Neural cell (in vitro differentiated cells): Measurements from ENCODE around the gene SSBP4.

Source experiments
- CTCF ChIP-seq: fragments of 450-650 bp; IDR thresholded peaks from 2 replicates; pipeline ENCODE4 v1.5.1; 2014; ENCODE audit warnings: antibody characterized with exemption, mild to moderate bottlenecking, moderate library complexity; ENCODE audit not compliant: poor library complexity, severe bottlenecking
- EP300 ChIP-seq: fragments of 450-650 bp; conservative IDR thresholded peaks from 2 replicates; pipeline ENCODE4 v1.6.1; 2014; ENCODE audit warnings: antibody characterized with exemption, mild to moderate bottlenecking, moderate library complexity; ENCODE audit not compliant: poor library complexity, severe bottlenecking
- EZH2 ChIP-seq: fragments of 200-600, 300-800 bp; shearing (Covaris generic), sonication (generic); IDR thresholded peaks from 2 replicates; pipeline ENCODE4 v1.6.1; 2014; ENCODE audit warnings: antibody characterized with exemption, low read length, borderline replicate concordance, mild to moderate bottlenecking; ENCODE audit not compliant: insufficient read depth, poor library complexity, severe bottlenecking
- POLR2AphosphoS5 ChIP-seq: IDR thresholded peaks from 2 replicates; pipeline ENCODE4 v1.6.1; 2012
- RAD21 ChIP-seq: fragments of 450-650 bp; conservative IDR thresholded peaks from 2 replicates; pipeline ENCODE4 v1.6.1; 2014; ENCODE audit warnings: antibody characterized with exemption, mild to moderate bottlenecking, moderate library complexity
- REST ChIP-seq: IDR thresholded peaks from 2 replicates; pipeline ENCODE4 v1.6.1; 2012; ENCODE audit warnings: borderline replicate concordance
- SMC3 ChIP-seq: fragments of 450-650 bp; conservative IDR thresholded peaks from 2 replicates; pipeline ENCODE4 v1.6.1; 2014; ENCODE audit warnings: antibody characterized with exemption, mild to moderate bottlenecking, moderate library complexity; ENCODE audit not compliant: poor library complexity
- TAF1 ChIP-seq: IDR thresholded peaks from 2 replicates; pipeline ENCODE4 v1.6.1; 2012; ENCODE audit warnings: low read depth

GRCh38 chr19:18433015-18433691, 14.0 kb downstream of the SSBP4 start:
- TF ChIP-seq CTCF (no peak), TAF1 (no peak), REST (no peak), EP300 (no peak), POLR2AphosphoS5 (no peak), RAD21 (no peak), EZH2 (no peak), SMC3 (no peak)
